OCI-LY1 (cell line): ENCODE data around the gene PVR.

Experiments
- EZH2 ChIP-seq: fragments of 200-600 bp; sonication (generic), shearing (Covaris generic); IDR thresholded peaks from 2 replicates; pipeline ENCODE4 v1.8.0; 2017; ENCODE audit warnings: borderline replicate concordance, mixed run types, mild to moderate bottlenecking, antibody characterized with exemption, low read length, moderate library complexity, mixed read lengths
- TF ChIP-seq, protein P1 (sequence below): fragments of 200-600 bp; sonication (generic), shearing (Covaris generic); IDR thresholded peaks from 2 replicates; pipeline ENCODE4 v1.5.1; 2017; ENCODE audit warnings: mild to moderate bottlenecking, antibody characterized with exemption, low read length, moderate library complexity, mixed read lengths

DNA sequence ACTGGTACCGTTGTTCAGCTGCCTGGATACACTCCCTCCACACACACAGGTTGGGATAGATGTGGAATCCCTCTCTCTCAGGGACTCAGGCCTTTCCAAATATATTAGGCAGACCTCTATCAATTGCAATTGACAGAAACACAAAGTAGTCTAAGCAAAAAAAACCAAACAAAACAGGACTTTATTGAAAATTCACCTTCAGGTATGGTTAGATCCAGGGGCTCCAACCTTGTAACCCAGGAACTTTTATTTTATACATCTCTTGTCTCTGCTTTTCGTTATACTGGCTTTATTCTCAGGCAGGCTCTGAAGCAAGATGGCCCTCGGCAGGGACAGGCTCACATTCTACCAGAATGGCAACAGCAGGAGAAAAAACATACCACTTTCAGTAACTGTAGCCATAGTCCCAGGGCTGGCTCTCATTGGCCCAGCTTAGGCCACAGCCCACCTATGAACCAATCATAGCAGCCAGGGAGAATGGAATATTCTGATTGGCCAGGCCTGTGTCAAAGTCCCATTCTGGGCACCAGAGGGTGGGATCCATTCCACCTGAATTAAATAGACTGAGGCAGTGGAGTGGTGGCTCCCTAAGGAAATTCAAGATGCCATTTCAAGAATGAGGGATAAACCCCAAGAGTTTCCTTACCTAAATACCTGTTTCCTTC, 14.5 kb downstream of the PVR start:
- TF ChIP-seq, protein P1, sequence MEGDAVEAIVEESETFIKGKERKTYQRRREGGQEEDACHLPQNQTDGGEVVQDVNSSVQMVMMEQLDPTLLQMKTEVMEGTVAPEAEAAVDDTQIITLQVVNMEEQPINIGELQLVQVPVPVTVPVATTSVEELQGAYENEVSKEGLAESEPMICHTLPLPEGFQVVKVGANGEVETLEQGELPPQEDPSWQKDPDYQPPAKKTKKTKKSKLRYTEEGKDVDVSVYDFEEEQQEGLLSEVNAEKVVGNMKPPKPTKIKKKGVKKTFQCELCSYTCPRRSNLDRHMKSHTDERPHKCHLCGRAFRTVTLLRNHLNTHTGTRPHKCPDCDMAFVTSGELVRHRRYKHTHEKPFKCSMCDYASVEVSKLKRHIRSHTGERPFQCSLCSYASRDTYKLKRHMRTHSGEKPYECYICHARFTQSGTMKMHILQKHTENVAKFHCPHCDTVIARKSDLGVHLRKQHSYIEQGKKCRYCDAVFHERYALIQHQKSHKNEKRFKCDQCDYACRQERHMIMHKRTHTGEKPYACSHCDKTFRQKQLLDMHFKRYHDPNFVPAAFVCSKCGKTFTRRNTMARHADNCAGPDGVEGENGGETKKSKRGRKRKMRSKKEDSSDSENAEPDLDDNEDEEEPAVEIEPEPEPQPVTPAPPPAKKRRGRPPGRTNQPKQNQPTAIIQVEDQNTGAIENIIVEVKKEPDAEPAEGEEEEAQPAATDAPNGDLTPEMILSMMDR, result no peak
- TF ChIP-seq EZH2, result no peak
